Heart left ventricle (tissue), 13 donors: ENCODE measurements around the gene JAKMIP1.

Source experiments
- POLR2A ChIP-seq, 2 donors: fragments of 450-650 bp; IDR thresholded peaks; one replicate each; pipeline ENCODE4 v1.6.1; 2017; ENCODE audit warnings: antibody characterized with exemption in 2 of 2, mild to moderate bottlenecking in 2 of 2, moderate library complexity in 2 of 2
- TF ChIP-seq, protein P1 (sequence below), 12 donors: fragments of 200-600 bp; sonication (generic) in 4 of 12; IDR thresholded peaks; one replicate each; pipeline versions ENCODE4 v1.5.0 to v1.8.0; 2018 to 2022; ENCODE audit warnings: antibody characterized with exemption in 12 of 12, mild to moderate bottlenecking in 5 of 12
- donor health status: ischemic (EF 13 %, LVEDD 7.1; RV severe dilation, severe dysfunction).
- donor health status: DM: no; HTN: yes; CAD: no.
- donor health status: DM: no; HTN: no; CAD: no.
- donor health status: ischemic (EF 25% LVEDD 6.9; RV normal size, moderate dysfunction).
- donor health status: ischemic (EF 25% LVEDD 5.7; RV mildly dilated, moderate dysfunction).
- donor health status: ischemic (EF 35%, LVEDD 5.7; RV mildly dilated, moderate dysfunction).
- donor health status: nonischemic (EF 11% LVEDD 7.7; RV severe dilation, severe dysfunction).
- donor health status: DM: yes; HTN: yes; CAD: no.
- donor health status: PGD.
- donor health status: ischemic (EF 29% LVEDD 5.4; RV normal size, mild dysfunction).
- donor health status: nonischemic (EF 23%, LVEDD 6.1; RV moderate dilation, normal function).

GRCh38 chr4:6196871-6197270 lies 3.5 kb downstream of the JAKMIP1 start:
- TF ChIP-seq, protein P1, sequence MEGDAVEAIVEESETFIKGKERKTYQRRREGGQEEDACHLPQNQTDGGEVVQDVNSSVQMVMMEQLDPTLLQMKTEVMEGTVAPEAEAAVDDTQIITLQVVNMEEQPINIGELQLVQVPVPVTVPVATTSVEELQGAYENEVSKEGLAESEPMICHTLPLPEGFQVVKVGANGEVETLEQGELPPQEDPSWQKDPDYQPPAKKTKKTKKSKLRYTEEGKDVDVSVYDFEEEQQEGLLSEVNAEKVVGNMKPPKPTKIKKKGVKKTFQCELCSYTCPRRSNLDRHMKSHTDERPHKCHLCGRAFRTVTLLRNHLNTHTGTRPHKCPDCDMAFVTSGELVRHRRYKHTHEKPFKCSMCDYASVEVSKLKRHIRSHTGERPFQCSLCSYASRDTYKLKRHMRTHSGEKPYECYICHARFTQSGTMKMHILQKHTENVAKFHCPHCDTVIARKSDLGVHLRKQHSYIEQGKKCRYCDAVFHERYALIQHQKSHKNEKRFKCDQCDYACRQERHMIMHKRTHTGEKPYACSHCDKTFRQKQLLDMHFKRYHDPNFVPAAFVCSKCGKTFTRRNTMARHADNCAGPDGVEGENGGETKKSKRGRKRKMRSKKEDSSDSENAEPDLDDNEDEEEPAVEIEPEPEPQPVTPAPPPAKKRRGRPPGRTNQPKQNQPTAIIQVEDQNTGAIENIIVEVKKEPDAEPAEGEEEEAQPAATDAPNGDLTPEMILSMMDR (IDR thresholded peaks at IDR 0.05): no peak
- no peak for TF ChIP-seq POLR2A (IDR thresholded peaks at IDR 0.05)
